HepG2 (cell line): ENCODE results near the gene TMC2. TPM values are rescaled to one million over a fixed set of nuclear protein-coding genes. Genes with fewer than 3 reads are reported as not detected.
A peak's percentile ranks its signal among the peaks of the same experiment; 100 is the strongest.

Experiments
- HOXA7 ChIP-seq: sonication (generic); formaldehyde crosslinking; IDR thresholded peaks from 2 replicates; pipeline ENCODE4 v1.8.1; 2022; ENCODE audit warnings: mild to moderate bottlenecking, missing genetic modification reagents, moderate library complexity
- IKZF1 ChIP-seq: fragments of 450-650 bp; IDR thresholded peaks from 2 replicates; pipeline ENCODE4 v1.7.1; 2016
- JARID2 ChIP-seq: sonication (generic); formaldehyde crosslinking; IDR thresholded peaks from 2 replicates; pipeline ENCODE4 v1.8.1; 2023; ENCODE audit warnings: missing genetic modification reagents, inconsistent platforms; ENCODE audit not compliant: insufficient replicate concordance
- KAT2B ChIP-seq: fragments of 150-350 bp; IDR thresholded peaks from 2 replicates; pipeline ENCODE4 v1.6.1; 2014; ENCODE audit warnings: low read depth, low read length, borderline replicate concordance
- LRRFIP1 ChIP-seq: sonication (generic); formaldehyde crosslinking; conservative IDR thresholded peaks from 2 replicates; pipeline ENCODE4 v1.4.0; 2020; ENCODE audit warnings: missing genetic modification reagents
- MED1 ChIP-seq: sonication (generic); formaldehyde crosslinking; IDR thresholded peaks from 2 replicates; pipeline ENCODE4 v1.4.0; 2020; ENCODE audit warnings: missing genetic modification reagents
- RBM22 ChIP-seq: fragments of 200-400 bp; formaldehyde crosslinking; optimal IDR thresholded peaks from 2 replicates; pipeline ENCODE3; 2017; ENCODE audit warnings: mild to moderate bottlenecking, low read length, moderate library complexity
- REPIN1 ChIP-seq: sonication (generic); formaldehyde crosslinking; IDR thresholded peaks from 2 replicates; pipeline ENCODE4 v1.8.0; 2022; ENCODE audit warnings: missing genetic modification reagents, low read depth, mild to moderate bottlenecking, borderline replicate concordance
- RNF2 ChIP-seq: fragments of 450-650 bp; conservative IDR thresholded peaks from 2 replicates; pipeline ENCODE4 v1.6.1; 2016; ENCODE audit warnings: low read depth
- RXRB ChIP-seq: IDR thresholded peaks from 2 replicates; pipeline ENCODE4 v1.6.1; 2016; ENCODE audit warnings: borderline replicate concordance, missing genetic modification reagents, missing compliant biosample characterization
- SMYD3 ChIP-seq: sonication (generic); formaldehyde crosslinking; IDR thresholded peaks from 2 replicates; pipeline ENCODE4 v1.8.1; 2023; ENCODE audit warnings: mild to moderate bottlenecking, missing genetic modification reagents
- SRSF1 ChIP-seq: fragments of 200-400 bp; formaldehyde crosslinking; optimal IDR thresholded peaks from 2 replicates; pipeline ENCODE3; 2017; ENCODE audit warnings: mild to moderate bottlenecking, low read depth, low read length, moderate library complexity
- TARDBP ChIP-seq: sonication (generic); formaldehyde crosslinking; IDR thresholded peaks from 2 replicates; pipeline ENCODE4 v1.8.0; 2022; ENCODE audit warnings: mild to moderate bottlenecking, missing genetic modification reagents
- YEATS4 ChIP-seq: sonication (generic); formaldehyde crosslinking; IDR thresholded peaks from 2 replicates; pipeline ENCODE4 v1.4.0; 2020; ENCODE audit warnings: missing genetic modification reagents, borderline replicate concordance
- ZFP62 ChIP-seq: sonication (generic); formaldehyde crosslinking; IDR thresholded peaks from 2 replicates; pipeline ENCODE4 v1.4.0; 2020; ENCODE audit warnings: missing genetic modification reagents
- ZGPAT ChIP-seq: IDR thresholded peaks from 2 replicates; pipeline ENCODE4 v1.6.1; 2016; ENCODE audit warnings: mild to moderate bottlenecking
- ZNF354B ChIP-seq: sonication (generic); formaldehyde crosslinking; IDR thresholded peaks from 2 replicates; pipeline ENCODE4 v1.8.0; 2022; ENCODE audit warnings: mild to moderate bottlenecking, missing genetic modification reagents
- ZNF598 ChIP-seq: sonication (generic); formaldehyde crosslinking; IDR thresholded peaks from 2 replicates; pipeline ENCODE4 v1.5.1; 2020; ENCODE audit warnings: mild to moderate bottlenecking, missing genetic modification reagents, borderline replicate concordance
- ZNF652 ChIP-seq: IDR thresholded peaks from 2 replicates; pipeline ENCODE4 v1.6.1; 2016; ENCODE audit warnings: low read depth, borderline replicate concordance
- ZNF775 ChIP-seq: sonication (generic); formaldehyde crosslinking; IDR thresholded peaks from 2 replicates; pipeline ENCODE4 v1.4.0; 2020; ENCODE audit warnings: missing genetic modification reagents, mild to moderate bottlenecking, moderate library complexity, borderline replicate concordance
- polyA plus RNA-seq, 8 experiments: library from polyadenylated mRNA; depleted of rRNA in 3 of 8; stranded (reverse) in 7 of 8; unstranded in 1 of 8; fragments of >200 nt; fragmentation: Illumina TruSeq in 4 of 8; extraction: Trizol in 4 of 8; gene quantifications; 2 replicates each; pipeline versions ENCODE4 v1.2.1 to v1.2.3, GENCODE V29; 2011 to 2016; ENCODE audit warnings: low read depth in 4 of 8, missing spikeins in 1 of 8, mixed read lengths in 1 of 8; ENCODE audit not compliant: insufficient read depth in 1 of 8
- total RNA-seq, 5 experiments: library from RNA; depleted of rRNA; stranded (reverse); fragments of >200 nt; fragmentation: Illumina TruSeq; extraction: Trizol; gene quantifications; 2 replicates each; pipeline ENCODE4 v1.2.3, GENCODE V29; 2016; ENCODE audit warnings: low read depth in 1 of 5
- TF ChIP-seq, protein P1 (sequence below): sonication (generic); formaldehyde crosslinking; IDR thresholded peaks from 2 replicates; pipeline ENCODE4 v1.4.0; 2020; ENCODE audit warnings: missing genetic modification reagents

TMC2 gene
- total and polyA plus RNA-seq, 2 of the 13 experiments (the other 11 are each of a cell fraction or from before 2014, with no cell fraction given), result not detected

DNA sequence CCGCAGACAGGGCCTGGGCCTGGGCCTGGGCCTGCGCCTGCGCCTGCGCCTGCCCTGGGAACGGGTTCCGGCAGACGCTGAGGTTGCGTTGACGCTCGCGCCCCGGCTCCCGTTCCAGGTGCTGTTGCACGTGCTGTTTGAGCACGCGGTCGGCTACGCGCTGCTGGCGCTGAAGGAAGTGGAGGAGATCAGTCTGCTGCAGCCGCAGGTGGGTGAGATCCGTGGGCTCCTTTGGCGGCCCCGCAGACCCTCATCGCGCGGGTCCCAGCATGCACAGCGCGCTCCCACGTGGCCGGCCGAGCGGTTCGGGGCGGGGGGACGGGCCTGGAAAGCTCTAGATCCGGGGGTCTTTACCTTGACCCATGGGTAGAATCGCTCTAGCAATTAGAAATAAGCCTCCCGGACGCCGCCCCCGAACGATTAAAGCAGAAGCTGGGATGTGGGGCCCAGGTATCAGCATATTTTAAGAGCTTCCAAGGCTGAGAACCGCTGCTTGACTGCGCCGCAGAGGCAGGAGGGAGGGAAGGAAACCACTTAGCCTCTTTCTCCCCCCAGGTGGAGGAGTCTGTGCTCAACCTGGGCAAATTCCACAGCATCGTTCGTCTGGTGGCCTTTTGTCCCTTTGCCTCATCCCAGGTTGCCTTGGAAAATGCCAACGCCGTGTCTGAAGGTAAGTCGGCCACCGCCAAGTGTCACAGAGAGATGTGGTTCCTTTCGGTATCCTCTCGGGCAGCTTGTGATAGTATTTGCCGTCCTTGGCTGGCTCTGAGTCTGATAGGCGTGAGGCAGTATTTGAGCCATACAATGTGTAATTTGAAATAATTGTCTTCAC lies 116.6 kb downstream of the TMC2 start (continued):
- TF ChIP-seq, protein P1, sequence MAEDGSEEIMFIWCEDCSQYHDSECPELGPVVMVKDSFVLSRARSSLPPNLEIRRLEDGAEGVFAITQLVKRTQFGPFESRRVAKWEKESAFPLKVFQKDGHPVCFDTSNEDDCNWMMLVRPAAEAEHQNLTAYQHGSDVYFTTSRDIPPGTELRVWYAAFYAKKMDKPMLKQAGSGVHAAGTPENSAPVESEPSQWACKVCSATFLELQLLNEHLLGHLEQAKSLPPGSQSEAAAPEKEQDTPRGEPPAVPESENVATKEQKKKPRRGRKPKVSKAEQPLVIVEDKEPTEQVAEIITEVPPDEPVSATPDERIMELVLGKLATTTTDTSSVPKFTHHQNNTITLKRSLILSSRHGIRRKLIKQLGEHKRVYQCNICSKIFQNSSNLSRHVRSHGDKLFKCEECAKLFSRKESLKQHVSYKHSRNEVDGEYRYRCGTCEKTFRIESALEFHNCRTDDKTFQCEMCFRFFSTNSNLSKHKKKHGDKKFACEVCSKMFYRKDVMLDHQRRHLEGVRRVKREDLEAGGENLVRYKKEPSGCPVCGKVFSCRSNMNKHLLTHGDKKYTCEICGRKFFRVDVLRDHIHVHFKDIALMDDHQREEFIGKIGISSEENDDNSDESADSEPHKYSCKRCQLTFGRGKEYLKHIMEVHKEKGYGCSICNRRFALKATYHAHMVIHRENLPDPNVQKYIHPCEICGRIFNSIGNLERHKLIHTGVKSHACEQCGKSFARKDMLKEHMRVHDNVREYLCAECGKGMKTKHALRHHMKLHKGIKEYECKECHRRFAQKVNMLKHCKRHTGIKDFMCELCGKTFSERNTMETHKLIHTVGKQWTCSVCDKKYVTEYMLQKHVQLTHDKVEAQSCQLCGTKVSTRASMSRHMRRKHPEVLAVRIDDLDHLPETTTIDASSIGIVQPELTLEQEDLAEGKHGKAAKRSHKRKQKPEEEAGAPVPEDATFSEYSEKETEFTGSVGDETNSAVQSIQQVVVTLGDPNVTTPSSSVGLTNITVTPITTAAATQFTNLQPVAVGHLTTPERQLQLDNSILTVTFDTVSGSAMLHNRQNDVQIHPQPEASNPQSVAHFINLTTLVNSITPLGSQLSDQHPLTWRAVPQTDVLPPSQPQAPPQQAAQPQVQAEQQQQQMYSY (CRISPR knock-in tag), result peak; percentile 16; the same call in 1 of the 2 replicates
- TF ChIP-seq ZNF354B (CRISPR knock-in tag) (no peak), TARDBP (peak; percentile 5; the same call in 1 of the 2 replicates), RNF2 (peak; percentile 96), ZFP62 (CRISPR knock-in tag) (no peak), RXRB (CRISPR knock-in tag) (0 out of 2 replicates have a peak, but pooled peaks have one; percentile 7), LRRFIP1 (no peak), KAT2B (no peak), JARID2 (CRISPR knock-in tag) (no peak), ZNF652 (CRISPR knock-in tag) (no peak), HOXA7 (CRISPR knock-in tag) (peak; percentile 75; the same call in 1 of the 2 replicates), REPIN1 (CRISPR knock-in tag) (peak; percentile 12; the same call in 1 of the 2 replicates), SMYD3 (CRISPR knock-in tag) (no peak), ZNF775 (peak; percentile 80; the same call in 1 of the 2 replicates), IKZF1 (no peak), ZNF598 (CRISPR knock-in tag) (no peak), RBM22 (no peak), ZGPAT (CRISPR knock-in tag) (peak; percentile 87), SRSF1 (peak; percentile 62), MED1 (CRISPR knock-in tag) (no peak; the same call in 1 of the 2 replicates), YEATS4 (peak; percentile 93; the same call in 1 of the 2 replicates)
